OCI-LY3 (cell line): ENCODE measurements around the gene HOXA5.

Source experiments
- H2AFZ ChIP-seq: fragments of 200-600, 300-600 bp; shearing (Covaris generic); 2 replicates; pipeline ENCODE4 v1.6.0; 2014; ENCODE audit warnings: antibody characterized with exemption, low read depth, low read length
- H3K27ac ChIP-seq: fragments of 200-600, 300-600 bp; sonication (generic); 2 replicates; pipeline ENCODE4 v1.5.1; 2014; ENCODE audit warnings: mild to moderate bottlenecking, low read length, moderate library complexity, mixed read lengths
- H3K27me3 ChIP-seq: fragments of 200-600, 300-600 bp; sonication (generic); 2 replicates; pipeline ENCODE4 v1.6.1; 2014; ENCODE audit warnings: low read depth, low read length, mixed read lengths
- H3K36me3 ChIP-seq: fragments of 200-600, 300-600 bp; sonication (generic); replicated peaks from 2 replicates; pipeline ENCODE3; 2014; ENCODE audit warnings: low read depth, low read length, mixed read lengths
- H3K4me1 ChIP-seq: fragments of 300-600, 200-600 bp; sonication (generic); 2 replicates; pipeline ENCODE4 v1.6.1; 2014; ENCODE audit warnings: low read length, mixed read lengths
- H3K4me2 ChIP-seq: fragments of 200-600, 300-600 bp; sonication (generic); 2 replicates; pipeline ENCODE4 v1.6.1; 2014; ENCODE audit warnings: low read length, mixed read lengths
- H3K4me3 ChIP-seq: fragments of 300-600, 200-600 bp; sonication (generic); 2 replicates; pipeline ENCODE4 v1.5.1; 2014; ENCODE audit warnings: antibody characterized with exemption, mild to moderate bottlenecking, low read length, moderate library complexity
- H3K79me2 ChIP-seq: fragments of 300-600, 200-600 bp; shearing (Covaris generic); 2 replicates; pipeline ENCODE4 v1.6.1; 2014; ENCODE audit warnings: mild to moderate bottlenecking, low read length, mixed read lengths
- H3K9ac ChIP-seq: fragments of 300-600, 200-600 bp; shearing (Covaris generic); 2 replicates; pipeline ENCODE4 v1.6.0; 2014; ENCODE audit warnings: mild to moderate bottlenecking, low read length, moderate library complexity
- H3K9me3 ChIP-seq: fragments of 200-600, 300-600 bp; shearing (Covaris generic); 2 replicates; pipeline ENCODE4 v1.6.1; 2014; ENCODE audit warnings: low read length, mixed read lengths; ENCODE audit not compliant: insufficient read depth
- H4K20me1 ChIP-seq: fragments of 200-600, 300-600 bp; sonication (generic); 2 replicates; pipeline ENCODE4 v1.6.1; 2016; ENCODE audit warnings: low read length, mixed read lengths; ENCODE audit not compliant: insufficient read depth
- CTCF ChIP-seq: fragments of 200-600, 300-600 bp; sonication (generic); IDR thresholded peaks from 2 replicates; pipeline ENCODE4 v1.5.1; 2014; ENCODE audit warnings: antibody characterized with exemption, low read length, low read depth
- EZH2phosphoT487 ChIP-seq: fragments of 200-600 bp; shearing (Covaris generic); IDR thresholded peaks from 2 replicates; pipeline ENCODE4 v1.6.1; 2018; ENCODE audit warnings: antibody characterized with exemption, mixed run types, low read depth

Gene HOXA5

GRCh38 chr7:27091941-27092818, 51.3 kb downstream of the HOXA5 start:
- H3K27ac ChIP-seq = no peak overlapping the region
- H3K36me3 ChIP-seq = no peaks in the 10 kb centered on the region
- H3K4me1 ChIP-seq = peaks cover 7% of the 10 kb centered on the region
- H3K9ac ChIP-seq = no peak overlapping the region
- no peaks in the 10 kb centered on the region for H4K20me1 ChIP-seq
- no peaks in the 10 kb centered on the region for H3K27me3 ChIP-seq
- peaks cover 10% of the 10 kb centered on the region for H3K79me2 ChIP-seq
- TF ChIP-seq EZH2phosphoT487 = no peak
- TF ChIP-seq CTCF = no peak
- H3K4me2 ChIP-seq = no peak overlapping the region
- no peak overlapping the region for H3K4me3 ChIP-seq
- no peak overlapping the region for H2AFZ ChIP-seq
- no peaks in the 10 kb centered on the region for H3K9me3 ChIP-seq

GRCh38 chr7:27091105-27091504, 52.4 kb downstream of the HOXA5 start:
- no peaks in the 10 kb centered on the region for H3K36me3 ChIP-seq
- TF ChIP-seq EZH2phosphoT487 = no peak
- no peak for TF ChIP-seq CTCF
- H3K27ac ChIP-seq = no peak overlapping the region

More at GRCh38 chr7:27091105-27091504, 52.4 kb downstream of the HOXA5 start:
- no peak overlapping the region for H3K4me2 ChIP-seq
- H2AFZ ChIP-seq = no peak overlapping the region
- H3K9me3 ChIP-seq = no peaks in the 10 kb centered on the region
- no peak overlapping the region for H3K4me3 ChIP-seq
- H3K79me2 ChIP-seq = no peaks in the 10 kb centered on the region
- no peaks in the 10 kb centered on the region for H4K20me1 ChIP-seq
- H3K4me1 ChIP-seq = peaks cover 6% of the 10 kb centered on the region
- H3K27me3 ChIP-seq = no peaks in the 10 kb centered on the region
- H3K9ac ChIP-seq = no peak overlapping the region
